ENCODE results near the gene GRIP1. TPM values are rescaled to one million over a fixed set of nuclear protein-coding genes. Genes with fewer than 3 reads are reported as not detected.

Gene GRIP1
- total RNA-seq, 2 donors from 2014 or later, result 0.28 TPM; not detected in 1

DNA sequence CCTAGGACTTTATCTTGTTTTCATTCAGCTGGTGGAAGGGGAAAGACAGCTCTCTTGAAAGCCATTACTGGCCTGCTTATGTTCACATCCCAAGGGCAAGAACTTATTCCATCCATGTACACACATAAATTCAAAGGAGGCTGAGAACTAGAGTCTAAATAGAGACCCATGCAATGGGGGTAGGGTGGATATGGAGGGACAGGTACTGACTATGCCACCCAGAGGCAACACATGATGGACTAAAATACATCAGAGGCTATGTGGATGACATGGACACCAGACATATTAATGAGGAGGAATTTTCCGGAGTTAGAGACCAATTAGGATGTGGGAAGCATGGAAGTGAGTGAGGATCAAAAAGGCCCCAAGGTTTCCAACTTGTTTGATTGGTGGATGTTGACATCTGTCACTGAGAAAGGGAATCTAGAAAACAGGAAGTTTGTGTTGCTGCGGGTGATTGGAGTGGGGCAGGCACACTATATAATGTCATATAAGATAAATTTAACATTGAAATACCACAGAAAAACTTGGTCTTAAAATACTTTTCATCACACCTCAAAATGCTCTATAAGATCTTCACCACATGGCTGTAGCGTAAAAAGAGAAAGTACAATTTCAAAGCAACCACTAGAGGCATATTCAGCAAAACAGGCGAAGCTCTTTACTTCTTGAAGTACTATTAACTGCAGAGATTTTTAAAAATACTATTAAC lies 130.4 kb downstream of the GRIP1 start:
- Histone ChIP-seq H3K36me3 (no peaks in the 10 kb centered on the region), H3K27ac (no peak overlapping the region), H3K4me3 (no peak overlapping the region), H3K9me3 (no peaks in the 10 kb centered on the region), H3K4me1 (ENCODE audit: control insufficient read depth in 1 of 2, low read depth in 2 of 2) (no peaks in the 10 kb centered on the region), H3K27me3 (replicated peaks; ENCODE audit: insufficient read depth) (no peaks in the 10 kb centered on the region)
- DNase-seq (ENCODE audit: low spot score), result no peak
- no peak for TF ChIP-seq CTCF (IDR thresholded peaks at IDR 0.05)
- ATAC-seq (ENCODE audit: insufficient number of reproducible peaks, low FRiP score, low read depth), result no peak

DNA sequence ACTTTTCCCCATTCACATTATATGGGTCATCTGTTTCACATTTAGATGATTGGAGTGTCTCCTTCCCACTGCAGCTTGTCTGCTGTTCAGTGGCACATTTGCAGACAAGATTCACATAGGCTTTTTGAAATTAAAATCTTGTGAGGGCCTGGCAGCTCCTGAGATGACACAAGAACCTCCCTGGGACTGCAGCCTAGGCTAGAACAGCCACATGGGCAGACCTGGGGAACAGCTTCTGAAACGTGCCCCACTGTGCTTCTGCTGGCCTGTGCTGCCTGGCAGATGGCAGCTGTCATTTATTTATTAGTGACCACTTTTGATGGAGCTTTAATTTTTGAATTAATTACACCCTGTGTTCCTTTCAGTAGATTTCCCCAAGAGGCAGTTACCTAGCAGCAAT lies 137.4 kb downstream of the GRIP1 start:
- no peaks in the 10 kb centered on the region for H3K27me3 ChIP-seq (replicated peaks; ENCODE audit: insufficient read depth)
- no peak overlapping the region for H3K27ac ChIP-seq
- no peaks in the 10 kb centered on the region for H3K36me3 ChIP-seq
- H3K9me3 ChIP-seq, result no peaks in the 10 kb centered on the region
- TF ChIP-seq CTCF (IDR thresholded peaks at IDR 0.05), result no peak
- DNase-seq (ENCODE audit: low spot score) (no peak), ATAC-seq (ENCODE audit: insufficient number of reproducible peaks, low FRiP score, low read depth) (no peak)
- no peak overlapping the region for H3K4me3 ChIP-seq
- no peaks in the 10 kb centered on the region for H3K4me1 ChIP-seq (ENCODE audit: control insufficient read depth in 1 of 2, low read depth in 2 of 2)

DNA sequence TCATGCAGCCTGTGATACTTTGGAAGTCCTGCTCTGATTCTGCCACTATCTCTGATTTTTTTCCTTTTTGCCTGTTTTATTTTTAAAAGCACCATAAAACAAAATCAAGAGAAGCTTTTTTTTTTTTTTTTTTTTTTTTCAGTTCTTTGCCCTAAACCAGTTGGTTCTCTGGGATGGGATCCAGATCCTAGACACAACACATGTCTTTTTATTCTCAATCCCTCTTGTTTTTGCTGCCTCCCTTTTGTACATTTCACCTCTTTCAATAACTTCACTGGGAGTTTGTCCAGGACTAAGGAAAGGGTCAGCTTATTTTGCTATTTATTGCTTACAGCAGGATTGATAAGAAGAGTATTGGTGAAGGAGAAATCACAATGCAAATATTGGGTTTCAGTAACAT lies 139.4 kb downstream of the GRIP1 start:
- Histone ChIP-seq H3K27me3 (replicated peaks; ENCODE audit: insufficient read depth) (no peaks in the 10 kb centered on the region), H3K4me1 (ENCODE audit: control insufficient read depth in 1 of 2, low read depth in 2 of 2) (no peaks in the 10 kb centered on the region), H3K27ac (no peak overlapping the region), H3K4me3 (no peak overlapping the region), H3K36me3 (no peaks in the 10 kb centered on the region), H3K9me3 (no peaks in the 10 kb centered on the region)
- no peak for ATAC-seq (ENCODE audit: insufficient number of reproducible peaks, low FRiP score, low read depth)
- no peak for DNase-seq (ENCODE audit: low spot score)
- no peak for TF ChIP-seq CTCF (IDR thresholded peaks at IDR 0.05)

- Histone ChIP-seq H3K4me3 (no peak overlapping the region), H3K9me3 (no peaks in the 10 kb centered on the region), H3K4me1 (ENCODE audit: control insufficient read depth in 1 of 2, low read depth in 2 of 2) (no peaks in the 10 kb centered on the region), H3K36me3 (no peaks in the 10 kb centered on the region), H3K27me3 (replicated peaks; ENCODE audit: insufficient read depth) (no peaks in the 10 kb centered on the region), H3K27ac (no peak overlapping the region)
- no peak for TF ChIP-seq CTCF (IDR thresholded peaks at IDR 0.05)
- no peak for ATAC-seq (ENCODE audit: insufficient number of reproducible peaks, low FRiP score, low read depth)
- no peak for DNase-seq (ENCODE audit: low spot score)
Observed at GRCh38 chr12:66538970-66539369, 139.9 kb downstream of the GRIP1 start.

GRCh38 chr12:66537876-66538275 lies 141.0 kb downstream of the GRIP1 start:
- Histone ChIP-seq H3K36me3 (no peaks in the 10 kb centered on the region), H3K27me3 (replicated peaks; ENCODE audit: insufficient read depth) (no peaks in the 10 kb centered on the region), H3K9me3 (no peaks in the 10 kb centered on the region), H3K4me3 (no peak overlapping the region), H3K4me1 (ENCODE audit: control insufficient read depth in 1 of 2, low read depth in 2 of 2) (no peaks in the 10 kb centered on the region), H3K27ac (no peak overlapping the region)
- no peak for DNase-seq (ENCODE audit: low spot score)
- no peak for ATAC-seq (ENCODE audit: insufficient number of reproducible peaks, low FRiP score, low read depth)
- no peak for TF ChIP-seq CTCF (IDR thresholded peaks at IDR 0.05)

Data from thoracic aorta (tissue), 2 donors.